ENCODE results near the gene TAGLN2.
"Not testable (repeated sequence)": the region's sequence is repeated elsewhere in the genome, so short reads cannot be mapped to it uniquely, and the experiment has no call there.

TAGLN2 gene

DNA sequence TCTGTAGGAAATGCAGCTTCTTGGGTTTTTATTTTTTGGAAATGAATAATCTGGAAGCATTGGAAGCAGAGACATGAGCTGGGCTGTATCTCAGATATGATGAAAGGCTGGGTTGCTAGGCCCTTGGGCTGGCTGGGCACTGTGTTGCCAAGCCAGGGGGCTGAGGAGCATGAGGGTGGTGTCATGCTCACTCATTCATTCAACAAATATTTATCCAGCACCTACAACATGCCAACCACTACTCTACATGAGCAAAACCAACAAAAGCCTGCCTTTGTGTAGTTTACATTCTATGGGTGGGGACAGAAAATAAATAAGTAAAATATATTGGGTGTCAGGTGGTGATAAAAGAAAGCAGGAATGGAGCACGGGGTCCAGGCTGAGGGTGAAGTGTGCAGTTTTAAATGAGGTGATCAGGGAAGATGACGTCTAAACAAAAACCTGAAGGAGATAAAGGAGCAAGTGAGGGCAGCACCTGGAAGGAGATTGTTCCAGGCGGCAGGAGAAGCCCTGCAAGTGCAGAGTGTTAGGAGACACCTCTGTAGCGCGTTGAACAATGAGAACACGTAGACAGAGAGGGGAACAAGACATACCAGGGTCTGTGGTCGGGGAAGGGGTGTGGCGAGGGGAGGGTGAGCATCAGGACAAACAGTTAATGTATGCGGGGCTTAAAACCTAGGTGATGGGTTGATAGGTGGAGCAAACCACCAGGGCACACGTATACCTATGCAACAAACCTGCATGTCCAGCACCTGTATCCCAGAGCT is 10.9 kb downstream of the TAGLN2 start:
- Histone ChIP-seq H3K36me3 (ENCODE audit: control insufficient read depth, insufficient read depth, low read length) (peaks cover 11% of the 10 kb centered on the region), H3K4me1 (ENCODE audit: control insufficient read depth, insufficient read depth, low read length) (peaks cover 96% of the 10 kb centered on the region), H3K9ac (ENCODE audit: low read length) (peak overlapping the region; percentile 54), H3K9me3 (ENCODE audit: control insufficient read depth, low read length) (no peaks in the 10 kb centered on the region), H3K27me3 (ENCODE audit: control insufficient read depth, insufficient read depth, low read length) (no peaks in the 10 kb centered on the region), H3K4me3 (ENCODE audit: low read length) (peak overlapping the region; percentile 7)

DNA sequence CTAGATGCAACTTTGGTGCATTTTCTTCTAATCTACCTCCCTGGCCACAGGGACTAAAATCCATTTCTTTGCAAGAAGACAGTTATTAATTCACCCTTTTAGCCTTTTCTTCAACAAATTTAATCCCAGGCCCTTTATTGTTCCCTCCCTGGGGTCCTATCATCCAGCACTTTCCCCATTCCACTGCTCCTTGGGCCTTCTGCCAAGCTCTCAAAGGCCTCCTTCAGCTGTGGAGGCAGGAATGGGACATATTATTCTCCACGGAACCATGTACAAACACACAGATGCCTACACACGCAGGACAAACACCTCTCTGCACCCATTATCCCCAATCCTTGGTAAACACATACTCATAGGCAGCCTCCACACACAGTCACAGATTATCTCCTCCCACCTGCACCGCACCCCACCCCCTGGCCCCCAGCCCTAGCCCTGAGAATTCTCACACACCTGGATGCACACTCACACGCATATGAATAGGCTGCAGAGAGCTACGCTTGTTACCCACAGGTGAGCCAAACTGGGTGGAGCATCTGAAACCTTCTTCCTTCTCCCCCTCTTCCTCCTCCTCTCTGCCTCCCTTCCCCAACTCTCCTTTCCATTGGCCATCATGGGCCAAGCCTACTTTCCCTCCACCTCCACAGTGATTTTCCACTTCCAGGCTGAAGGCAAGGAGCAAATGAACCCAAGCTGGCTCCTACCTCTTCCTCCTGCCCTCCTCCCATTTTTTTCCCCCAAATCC is 11.7 kb downstream of the TAGLN2 start:
- Histone ChIP-seq H3K36me3 (ENCODE audit: control insufficient read depth, insufficient read depth, low read length) (peaks cover 3% of the 10 kb centered on the region), H3K9me3 (ENCODE audit: control insufficient read depth, low read length) (no peaks in the 10 kb centered on the region), H3K9ac (ENCODE audit: low read length) (peak overlapping the region; percentile 54), H3K4me1 (ENCODE audit: control insufficient read depth, insufficient read depth, low read length) (peaks cover 96% of the 10 kb centered on the region), H3K27me3 (ENCODE audit: control insufficient read depth, insufficient read depth, low read length) (no peaks in the 10 kb centered on the region), H3K4me3 (ENCODE audit: low read length) (peak overlapping the region; percentile 7)

DNA sequence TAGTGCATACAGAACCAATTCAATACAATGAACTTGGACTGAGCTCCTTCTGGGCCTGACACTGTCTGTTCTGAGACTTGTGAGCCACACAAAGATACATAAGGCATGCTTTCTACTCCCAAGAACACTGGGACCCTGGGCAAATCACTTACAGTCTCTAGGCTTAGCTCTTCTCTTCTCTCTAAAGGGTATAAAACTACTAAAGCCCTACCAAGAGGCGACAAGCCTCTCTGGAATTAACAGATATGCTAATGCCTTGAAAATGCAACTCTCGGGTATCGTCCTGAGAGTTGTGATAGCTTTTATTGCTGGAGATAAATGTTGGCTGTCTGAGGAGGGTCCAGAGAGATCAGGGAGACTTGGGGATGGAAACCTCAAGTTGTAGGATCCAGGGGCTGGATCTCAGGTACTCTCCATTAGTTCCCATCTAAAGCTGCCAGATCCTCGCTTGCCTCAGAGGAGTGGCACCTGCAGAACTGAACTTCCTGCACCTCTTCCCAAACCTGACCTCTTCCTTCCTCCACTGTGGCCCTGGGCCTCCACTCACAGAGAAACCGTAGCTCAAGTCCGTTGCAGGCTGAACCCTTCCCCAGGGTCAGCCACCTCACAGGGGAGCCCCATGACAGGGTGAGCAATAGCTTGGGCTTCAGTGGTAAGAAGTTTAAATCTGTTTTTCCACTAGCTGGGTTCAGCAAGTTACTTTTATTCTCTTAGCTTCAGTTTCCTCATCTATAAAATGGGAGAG is 13.8 kb downstream of the TAGLN2 start:
- Histone ChIP-seq H3K9ac (ENCODE audit: low read length) (peak overlapping the region; percentile 46), H3K9me3 (ENCODE audit: control insufficient read depth, low read length) (no peaks in the 10 kb centered on the region), H3K36me3 (ENCODE audit: control insufficient read depth, insufficient read depth, low read length) (no peaks in the 10 kb centered on the region), H3K27me3 (ENCODE audit: control insufficient read depth, insufficient read depth, low read length) (no peaks in the 10 kb centered on the region), H3K4me3 (ENCODE audit: low read length) (no peak overlapping the region), H3K4me1 (ENCODE audit: control insufficient read depth, insufficient read depth, low read length) (peaks cover 95% of the 10 kb centered on the region)

DNA sequence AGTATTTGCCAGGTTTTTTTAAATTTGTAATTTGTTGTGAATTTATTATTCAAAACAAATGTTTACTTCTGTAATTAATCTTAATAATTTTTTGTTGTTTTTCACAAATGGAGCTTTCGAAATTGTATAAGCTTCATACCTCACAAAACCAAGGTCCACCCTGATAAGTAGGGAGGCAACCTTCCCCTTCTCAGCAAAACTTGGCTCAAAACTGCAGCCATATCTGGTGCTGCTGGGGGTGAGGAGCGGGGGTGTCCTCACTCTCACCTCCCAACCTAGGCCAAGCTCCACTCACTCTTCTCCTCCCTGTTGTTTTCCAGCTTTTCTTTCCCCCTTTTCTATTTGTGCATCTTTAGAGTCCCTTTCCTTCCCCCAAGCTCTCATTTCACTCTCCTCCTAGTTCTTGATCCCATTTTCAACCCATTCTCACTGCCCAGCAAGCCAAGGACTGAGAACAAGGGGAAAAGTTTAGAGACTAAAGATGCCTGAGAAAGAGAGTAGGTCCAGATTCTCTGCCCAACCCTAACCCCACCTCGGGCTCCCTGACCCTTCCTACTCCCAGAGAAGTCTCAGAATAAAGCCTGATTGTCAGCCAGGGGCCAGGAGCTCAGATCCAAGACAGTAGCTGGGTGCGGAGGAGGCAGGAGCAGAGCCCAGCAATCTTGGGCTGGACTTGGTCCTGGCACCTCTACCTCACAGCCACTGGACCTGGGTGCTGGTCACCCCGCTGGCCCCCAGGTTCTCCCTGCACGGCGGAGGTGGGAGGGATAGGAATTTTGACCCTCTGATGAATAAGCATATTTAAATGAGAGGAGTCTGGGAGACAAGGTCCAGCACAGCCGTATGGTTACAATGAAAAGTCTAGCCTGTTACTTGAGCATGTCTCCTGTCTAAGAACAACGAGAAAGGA is 17.0 kb downstream of the TAGLN2 start:
- H3K4me1 ChIP-seq (ENCODE audit: control insufficient read depth, insufficient read depth, low read length) = peaks cover 64% of the 10 kb centered on the region

DNA sequence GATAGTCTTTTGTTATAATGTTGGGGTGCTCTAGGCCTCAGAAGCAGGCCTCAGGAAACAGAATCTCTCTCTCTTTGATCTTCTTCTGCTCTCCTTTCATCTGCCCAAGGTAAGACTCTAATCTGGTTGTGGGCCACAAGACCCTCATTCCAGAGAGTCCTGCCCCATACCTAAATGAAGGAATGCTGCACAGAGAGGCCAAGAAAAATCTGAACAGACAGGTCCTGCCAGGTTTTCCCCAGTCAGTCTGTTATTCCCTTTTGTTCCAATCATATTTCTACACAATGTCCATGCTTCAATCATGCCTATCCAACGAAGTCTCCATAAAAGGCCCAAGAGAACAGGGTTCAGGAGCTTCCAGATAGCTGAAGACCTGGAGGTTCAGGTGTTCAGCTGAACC is 18.3 kb downstream of the TAGLN2 start:
- Histone ChIP-seq H3K9ac (ENCODE audit: low read length) (no peak overlapping the region), H3K9me3 (ENCODE audit: control insufficient read depth, low read length) (no peaks in the 10 kb centered on the region), H3K36me3 (ENCODE audit: control insufficient read depth, insufficient read depth, low read length) (no peaks in the 10 kb centered on the region), H3K27me3 (ENCODE audit: control insufficient read depth, insufficient read depth, low read length) (no peaks in the 10 kb centered on the region), H3K4me3 (ENCODE audit: low read length) (no peak overlapping the region), H3K4me1 (ENCODE audit: control insufficient read depth, insufficient read depth, low read length) (peaks cover 51% of the 10 kb centered on the region)

More for the DNA sequence above, 17.0 kb downstream of the TAGLN2 start:
- Histone ChIP-seq H3K36me3 (ENCODE audit: control insufficient read depth, insufficient read depth, low read length) (no peaks in the 10 kb centered on the region), H3K4me3 (ENCODE audit: low read length) (no peak overlapping the region), H3K9ac (ENCODE audit: low read length) (peak overlapping the region; percentile 33), H3K27me3 (ENCODE audit: control insufficient read depth, insufficient read depth, low read length) (no peaks in the 10 kb centered on the region), H3K9me3 (ENCODE audit: control insufficient read depth, low read length) (no peaks in the 10 kb centered on the region)

DNA sequence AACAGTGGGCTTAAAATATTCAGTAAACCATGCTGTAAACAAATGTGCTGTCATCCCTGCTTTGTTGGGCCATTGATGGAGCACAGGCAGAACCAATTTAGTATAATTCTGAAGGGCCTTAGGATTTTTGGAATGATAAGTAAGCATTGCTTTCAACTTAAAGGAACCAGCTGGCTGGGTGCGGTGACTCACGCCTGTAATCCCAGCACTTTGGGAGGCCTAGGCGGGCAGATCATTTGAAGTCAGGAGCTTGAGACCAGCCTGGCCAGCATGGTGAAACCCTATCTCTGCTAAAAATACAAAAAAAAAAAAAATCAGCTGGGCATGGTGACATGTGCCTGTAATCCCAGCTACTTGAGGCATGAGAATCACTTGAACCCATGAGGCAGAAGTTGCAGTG is 21.3 kb downstream of the TAGLN2 start:
- peaks cover 50% of the 10 kb centered on the region for H3K4me1 ChIP-seq (ENCODE audit: control insufficient read depth, insufficient read depth, low read length)
- H3K9me3 ChIP-seq (ENCODE audit: control insufficient read depth, low read length); H3K36me3 ChIP-seq (ENCODE audit: control insufficient read depth, insufficient read depth, low read length); H3K9ac ChIP-seq (ENCODE audit: low read length); H3K27me3 ChIP-seq (ENCODE audit: control insufficient read depth, insufficient read depth, low read length); H3K4me3 ChIP-seq (ENCODE audit: low read length): not testable (repeated sequence)

DNA sequence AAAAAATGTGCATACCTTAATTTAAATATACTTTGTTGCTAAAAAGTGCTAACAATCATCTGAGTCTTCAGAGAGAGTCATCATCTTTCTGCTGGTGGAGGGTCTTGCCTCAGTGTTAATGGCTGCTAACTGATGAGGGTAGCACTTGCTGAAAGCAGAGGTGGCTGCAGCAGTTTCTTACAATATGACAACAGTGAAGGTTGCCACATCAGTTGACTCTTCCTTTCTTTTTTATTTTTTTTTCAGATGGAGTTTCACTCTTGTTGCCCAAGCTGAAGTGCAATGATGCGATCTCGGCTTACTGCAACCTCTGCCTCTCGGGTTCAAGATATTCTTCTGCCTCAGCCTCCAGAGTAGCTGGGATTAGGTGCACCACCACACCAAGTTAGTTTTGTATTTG is 22.8 kb downstream of the TAGLN2 start:
- no peak overlapping the region for H3K4me3 ChIP-seq (ENCODE audit: low read length)
- no peaks in the 10 kb centered on the region for H3K9me3 ChIP-seq (ENCODE audit: control insufficient read depth, low read length)
- no peaks in the 10 kb centered on the region for H3K36me3 ChIP-seq (ENCODE audit: control insufficient read depth, insufficient read depth, low read length)
- no peak overlapping the region for H3K9ac ChIP-seq (ENCODE audit: low read length)
- H3K4me1 ChIP-seq (ENCODE audit: control insufficient read depth, insufficient read depth, low read length) = peaks cover 40% of the 10 kb centered on the region
- no peaks in the 10 kb centered on the region for H3K27me3 ChIP-seq (ENCODE audit: control insufficient read depth, insufficient read depth, low read length)

DNA sequence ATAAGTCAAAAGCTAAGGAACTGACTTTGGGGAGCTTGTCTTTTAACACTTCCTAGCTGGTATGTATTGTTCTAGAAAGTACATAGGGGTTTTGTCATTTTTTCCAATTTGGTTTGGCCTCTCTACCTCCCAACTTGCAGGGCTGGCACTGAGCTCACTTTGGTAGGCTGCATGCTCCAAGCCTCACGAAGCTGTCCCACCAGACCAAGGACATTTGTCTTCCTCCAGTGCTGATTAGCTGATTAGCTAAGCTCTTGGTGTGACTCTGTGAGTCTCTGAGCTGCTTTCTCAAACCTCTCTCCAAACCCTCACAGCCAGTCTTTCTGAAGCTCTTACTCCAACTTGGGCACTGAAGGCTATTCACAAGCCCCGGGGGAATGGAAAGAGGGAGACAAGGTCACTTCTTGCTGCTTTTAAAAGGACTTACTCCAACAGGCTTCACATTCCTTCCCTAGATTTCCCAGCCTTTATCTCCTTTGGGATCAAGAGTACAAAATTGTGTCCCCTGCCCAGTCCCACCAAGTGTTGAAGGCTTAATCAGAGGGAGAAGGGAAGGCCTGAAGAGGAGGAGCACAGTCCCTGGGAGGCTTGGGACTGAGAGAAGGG is 24.4 kb downstream of the TAGLN2 start:
- Histone ChIP-seq H3K9me3 (ENCODE audit: control insufficient read depth, low read length) (no peaks in the 10 kb centered on the region), H3K4me3 (ENCODE audit: low read length) (no peak overlapping the region), H3K36me3 (ENCODE audit: control insufficient read depth, insufficient read depth, low read length) (no peaks in the 10 kb centered on the region), H3K9ac (ENCODE audit: low read length) (peak overlapping the region; percentile 58), H3K27me3 (ENCODE audit: control insufficient read depth, insufficient read depth, low read length) (no peaks in the 10 kb centered on the region), H3K4me1 (ENCODE audit: control insufficient read depth, insufficient read depth, low read length) (peaks cover 42% of the 10 kb centered on the region)

DNA sequence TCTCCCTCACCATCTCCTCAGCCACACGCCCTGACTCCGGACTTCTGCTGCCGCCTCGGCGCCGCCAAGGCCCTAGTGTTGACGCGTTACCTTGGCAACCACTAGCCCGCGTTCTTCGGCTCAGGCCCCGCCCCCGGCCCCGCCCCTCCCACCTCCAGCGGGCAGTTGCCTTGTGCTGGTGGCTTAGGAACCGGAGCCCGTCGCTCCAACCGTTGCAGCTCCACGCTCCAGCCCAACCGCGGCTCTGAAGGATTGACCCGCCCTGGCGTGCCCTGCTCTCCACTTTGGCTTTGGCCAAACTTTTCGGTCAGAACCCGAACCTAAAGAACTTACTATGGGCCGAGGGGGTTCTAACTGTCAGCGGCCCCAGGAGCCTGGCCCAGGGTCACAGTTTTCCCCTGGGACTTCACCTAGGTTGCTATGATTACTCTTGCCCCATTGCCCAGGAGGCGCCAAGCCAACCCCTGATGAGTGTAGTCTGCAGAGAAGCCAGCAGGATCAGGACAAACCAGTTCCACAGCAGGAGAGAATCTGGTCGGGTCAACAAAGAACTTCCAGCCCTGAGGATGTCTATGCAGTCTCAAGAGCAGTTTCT is 25.1 kb downstream of the TAGLN2 start, which contains the start of gene CFAP45:
CFAP45 (minus strand) TSS at position 80 of the 595 bp plus-strand sequence; CDS start at position 13, 67 bp downstream.
- H3K9ac ChIP-seq (ENCODE audit: low read length) = peak within 1 kb of the TSS; percentile 58
- no peaks in the 10 kb centered on the region for H3K36me3 ChIP-seq (ENCODE audit: control insufficient read depth, insufficient read depth, low read length)
- H3K4me1 ChIP-seq (ENCODE audit: control insufficient read depth, insufficient read depth, low read length) = peaks cover 42% of the 10 kb centered on the region
- no peaks in the 10 kb centered on the region for H3K9me3 ChIP-seq (ENCODE audit: control insufficient read depth, low read length)
- H3K27me3 ChIP-seq (ENCODE audit: control insufficient read depth, insufficient read depth, low read length) = no peaks in the 10 kb centered on the region
- no peak within 1 kb of the TSS for H3K4me3 ChIP-seq (ENCODE audit: low read length)

DNA sequence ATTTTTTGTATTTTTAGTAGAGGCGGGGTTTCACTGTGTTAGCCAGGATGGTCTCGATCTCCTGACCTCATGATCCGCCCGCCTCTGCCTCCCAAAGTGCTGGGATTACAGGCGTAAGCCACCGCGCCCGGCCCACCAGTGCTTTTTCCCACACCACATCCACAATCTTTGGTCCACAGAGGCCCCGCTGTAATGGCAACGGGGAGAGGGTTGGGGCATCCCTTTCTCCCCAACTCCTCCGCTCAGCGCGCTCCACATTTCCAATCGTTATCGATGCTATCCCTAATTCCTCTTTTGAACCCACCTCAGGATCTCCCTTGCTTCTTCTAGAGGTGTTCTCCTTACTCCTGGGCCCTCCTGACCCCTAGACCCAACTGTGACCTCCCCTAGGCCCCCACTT is 25.7 kb downstream of the TAGLN2 start:
- not testable (repeated sequence) for H3K9me3 ChIP-seq (ENCODE audit: control insufficient read depth, low read length); H3K27me3 ChIP-seq (ENCODE audit: control insufficient read depth, insufficient read depth, low read length); H3K4me3 ChIP-seq (ENCODE audit: low read length); H3K36me3 ChIP-seq (ENCODE audit: control insufficient read depth, insufficient read depth, low read length)
- Histone ChIP-seq H3K4me1 (ENCODE audit: control insufficient read depth, insufficient read depth, low read length) (peaks cover 42% of the 10 kb centered on the region), H3K9ac (ENCODE audit: low read length) (peak overlapping the region; percentile 45)

DNA sequence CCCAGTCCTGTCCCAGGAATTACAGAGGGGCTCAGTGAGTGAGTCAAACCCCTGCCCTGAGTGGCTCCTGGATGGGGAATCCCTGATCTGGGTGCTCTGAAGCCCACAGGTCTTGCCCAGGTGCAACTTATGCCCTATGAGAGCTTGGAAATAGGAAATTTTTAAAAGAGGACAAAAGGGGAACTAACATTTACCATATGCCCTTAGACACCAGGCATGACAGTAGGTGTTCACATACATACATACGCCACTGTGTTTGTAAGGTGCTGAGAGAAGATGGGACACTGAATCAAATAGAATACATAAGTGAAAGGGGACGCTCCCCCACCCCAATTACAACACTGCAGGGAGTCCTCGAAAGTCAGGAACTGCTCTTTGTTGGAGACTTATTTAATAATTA is 26.8 kb downstream of the TAGLN2 start:
- Histone ChIP-seq H3K9ac (ENCODE audit: low read length) (no peak overlapping the region), H3K4me1 (ENCODE audit: control insufficient read depth, insufficient read depth, low read length) (peaks cover 42% of the 10 kb centered on the region), H3K27me3 (ENCODE audit: control insufficient read depth, insufficient read depth, low read length) (no peaks in the 10 kb centered on the region), H3K4me3 (ENCODE audit: low read length) (no peak overlapping the region), H3K9me3 (ENCODE audit: control insufficient read depth, low read length) (no peaks in the 10 kb centered on the region), H3K36me3 (ENCODE audit: control insufficient read depth, insufficient read depth, low read length) (no peaks in the 10 kb centered on the region)

Data from mucosa of stomach (tissue), 1 donor.